CD14-positive monocyte (primary cell): ENCODE results near the gene FBXL2. TPM values are rescaled to one million over a fixed set of nuclear protein-coding genes. Genes with fewer than 3 reads are reported as not detected.
A peak's percentile ranks its signal among the peaks of the same experiment; 100 is the strongest.
"Not testable (repeated sequence)": the region's sequence is repeated elsewhere in the genome, so short reads cannot be mapped to it uniquely, and the experiment has no call there.

Experiments
- DNase-seq, 3 donors: peaks; one replicate each; pipeline ENCODE4 v3.0.0-alpha.2; 2011 to 2022
- H2AFZ ChIP-seq: 2 replicates; pipeline ENCODE4 v1.6.0; 2012; ENCODE audit warnings: mild to moderate bottlenecking, low read depth, low read length, inconsistent platforms; ENCODE audit not compliant: insufficient read depth, poor library complexity, severe bottlenecking
- H3K27ac ChIP-seq, 2 donors: 1 replicate in 1 of 2; 2 replicates in 1 of 2; pipeline ENCODE4 v1.5.1; 2012 to 2013; ENCODE audit warnings: low read length in 2 of 2, control low read depth in 1 of 2, inconsistent platforms in 1 of 2, low read depth in 1 of 2, mild to moderate bottlenecking in 1 of 2
- H3K27me3 ChIP-seq, 2 donors: one replicate each; pipeline versions ENCODE4 v1.6.0 to v1.6.1; 2011 to 2013; ENCODE audit warnings: low read length in 2 of 2; ENCODE audit not compliant: control insufficient read depth in 2 of 2, insufficient read depth in 2 of 2
- H3K36me3 ChIP-seq, 2 donors: replicated peaks in 1 of 2; 1 replicate in 1 of 2; 2 replicates in 1 of 2; pipeline versions ENCODE4 v1.5.1 to v1.6.1; 2012 to 2013; ENCODE audit warnings: low read length in 2 of 2, control low read depth in 1 of 2, inconsistent platforms in 1 of 2, mild to moderate bottlenecking in 1 of 2; ENCODE audit not compliant: insufficient read depth in 2 of 2, control insufficient read depth in 1 of 2
- H3K4me1 ChIP-seq, 2 donors: 1 replicate in 1 of 2; 2 replicates in 1 of 2; pipeline versions ENCODE4 v1.5.1 to v1.6.1; 2012 to 2013; ENCODE audit warnings: low read length in 2 of 2, control low read depth in 1 of 2, inconsistent platforms in 1 of 2, mild to moderate bottlenecking in 1 of 2, moderate library complexity in 1 of 2; ENCODE audit not compliant: insufficient read depth in 2 of 2, control insufficient read depth in 1 of 2
- H3K4me2 ChIP-seq: replicated peaks from 2 replicates; pipeline ENCODE3; 2012; ENCODE audit warnings: low read length, moderate library complexity, mild to moderate bottlenecking; ENCODE audit not compliant: poor library complexity, severe bottlenecking; ENCODE audit errors: extremely low read depth
- H3K4me3 ChIP-seq, 3 experiments: fragments of 200-600 bp in 1 of 3; sonication (generic) in 1 of 3; replicated peaks in 1 of 3; 1 replicate in 2 of 3; 2 replicates in 1 of 3; pipeline ENCODE4 v1.5.1; 2011 to 2013; ENCODE audit warnings: low read length in 3 of 3, mild to moderate bottlenecking in 3 of 3, control low read depth in 2 of 3, low read depth in 2 of 3, inconsistent platforms in 1 of 3, moderate library complexity in 1 of 3
- H3K79me2 ChIP-seq: 2 replicates; pipeline ENCODE4 v1.6.0; 2012; ENCODE audit warnings: mild to moderate bottlenecking, control low read depth, inconsistent platforms, low read length, moderate library complexity; ENCODE audit not compliant: insufficient read depth
- H3K9ac ChIP-seq: 2 replicates; pipeline ENCODE4 v1.6.0; 2017; ENCODE audit warnings: low read length, mild to moderate bottlenecking; ENCODE audit not compliant: insufficient read depth, poor library complexity, severe bottlenecking
- H3K9me3 ChIP-seq, 2 donors: replicated peaks in 1 of 2; 1 replicate in 1 of 2; 2 replicates in 1 of 2; pipeline versions ENCODE4 v1.5.1 to v1.6.1; 2012 to 2013; ENCODE audit warnings: low read length in 2 of 2, control low read depth in 1 of 2; ENCODE audit not compliant: control insufficient read depth in 1 of 2, insufficient read depth in 1 of 2
- H4K20me1 ChIP-seq: 2 replicates; pipeline ENCODE4 v1.6.0; 2012; ENCODE audit warnings: mild to moderate bottlenecking, low read length, control low read depth, moderate library complexity; ENCODE audit not compliant: insufficient read depth
- H3K27ac Mint-ChIP-seq, 7 donors: one replicate each; pipeline ENCODE4 v1.8.0; 2020; ENCODE audit warnings: mild to moderate bottlenecking in 7 of 7, mixed read lengths in 7 of 7, moderate library complexity in 6 of 7, inconsistent platforms in 2 of 7
- H3K27me3 Mint-ChIP-seq, 3 donors: one replicate each; pipeline ENCODE4 v1.8.0; 2021 to 2022; ENCODE audit warnings: low read depth in 3 of 3, mild to moderate bottlenecking in 3 of 3, mixed read lengths in 3 of 3, moderate library complexity in 3 of 3, inconsistent platforms in 1 of 3
- H3K36me3 Mint-ChIP-seq, 2 donors: one replicate each; pipeline ENCODE4 v1.8.0; 2020; ENCODE audit warnings: mixed read lengths in 2 of 2, inconsistent platforms in 1 of 2, mild to moderate bottlenecking in 1 of 2
- H3K4me1 Mint-ChIP-seq: one replicate; pipeline ENCODE4 v1.8.0; 2020; ENCODE audit warnings: mild to moderate bottlenecking, mixed read lengths
- H3K4me3 Mint-ChIP-seq, 2 donors: one replicate each; pipeline ENCODE4 v1.8.0; 2020; ENCODE audit warnings: mild to moderate bottlenecking in 2 of 2, mixed read lengths in 2 of 2, moderate library complexity in 1 of 2
- H3K9me3 Mint-ChIP-seq, 7 donors: one replicate each; pipeline ENCODE4 v1.8.0; 2020 to 2022; ENCODE audit warnings: mixed read lengths in 7 of 7, mild to moderate bottlenecking in 6 of 7, moderate library complexity in 6 of 7, inconsistent platforms in 2 of 7
- WGBS: methylation state at CpG from one replicate; pipeline ENCODE4 v1.1.5; 2013; ENCODE audit warnings: missing lambda C conversion rate; ENCODE audit not compliant: insufficient coverage; 5-methylcytosine and 5-hydroxymethylcytosine counted together
- intact Hi-C, 2 donors: fragments of 100-400 bp; cut with micrococcal nuclease; formaldehyde crosslinking; loops; one replicate each; pipeline versions ENCODE4 v1.15.0 to v1.15.1; 2023
- polyA plus RNA-seq, 3 donors: library from polyadenylated mRNA; depleted of rRNA in 1 of 3; unstranded in 2 of 3; stranded (reverse) in 1 of 3; fragments of 300-500 nt in 2 of 3; fragments of >200 nt in 1 of 3; fragmentation: Illumina TruSeq in 2 of 3; gene quantifications; 1 replicate in 2 of 3; 2 replicates in 1 of 3; pipeline ENCODE4 v1.2.3, GENCODE V29; 2012 to 2021
- TF ChIP-seq, protein P1 (sequence below): fragments of 200-600 bp; IDR thresholded peaks from one replicate; pipeline ENCODE4 v1.8.0; 2022; ENCODE audit warnings: antibody characterized with exemption, mild to moderate bottlenecking

The FBXL2 gene
- polyA plus RNA-seq, 3 donors, result not detected

DNA sequence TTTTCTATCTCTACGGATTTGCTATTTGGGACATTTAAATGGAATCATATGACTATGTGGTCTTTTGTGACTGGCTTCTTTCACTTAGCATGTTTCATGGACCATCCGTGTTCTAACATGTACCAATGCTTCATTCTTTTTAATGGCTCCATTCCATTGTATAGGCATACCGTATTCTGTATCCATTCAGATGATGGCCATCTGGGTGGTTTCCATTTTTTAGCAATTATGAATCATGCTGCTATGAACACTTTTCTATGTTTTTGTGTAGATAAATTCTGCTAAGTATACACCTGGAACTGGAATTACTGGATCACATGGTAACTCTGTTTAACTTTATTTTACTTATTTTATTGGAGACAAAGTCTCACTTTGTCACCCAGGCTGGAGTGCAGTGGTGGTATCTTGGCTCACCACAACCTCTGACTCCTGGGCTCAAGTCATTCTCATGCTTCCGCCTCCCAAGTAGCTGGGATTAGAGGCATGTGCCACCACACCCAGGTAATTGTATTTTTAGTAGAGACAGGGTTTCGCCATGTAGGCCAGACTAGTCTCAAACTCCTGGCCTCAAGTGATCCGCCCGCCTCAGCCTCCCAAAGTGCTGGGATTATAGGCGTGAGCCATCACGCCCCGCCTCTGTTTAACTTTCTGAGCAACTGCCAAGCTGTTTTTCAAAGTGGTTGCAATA is 149.5 kb downstream of the FBXL2 start:
- Histone ChIP-seq H3K9me3 (no peaks in the 10 kb centered on the region), H3K4me1 (peaks cover 53 to 59% of the 10 kb centered on the region in 2 donors), H2AFZ (no peak overlapping the region), H3K9ac (no peak overlapping the region), H4K20me1 (peaks cover 68% of the 10 kb centered on the region), H3K27ac (peak overlapping the region in 1 of 2 donors; percentile 74), H3K4me2 (no peak overlapping the region), H3K27me3 (no peaks in the 10 kb centered on the region), H3K79me2 (peaks cover 100% of the 10 kb centered on the region), H3K4me3 (no peak overlapping the region), H3K36me3 (peaks cover 10 to 24% of the 10 kb centered on the region in 2 donors)
- no CpG with 5 or more reads among the region's 10 CpGs for WGBS
- TF ChIP-seq, protein P1, sequence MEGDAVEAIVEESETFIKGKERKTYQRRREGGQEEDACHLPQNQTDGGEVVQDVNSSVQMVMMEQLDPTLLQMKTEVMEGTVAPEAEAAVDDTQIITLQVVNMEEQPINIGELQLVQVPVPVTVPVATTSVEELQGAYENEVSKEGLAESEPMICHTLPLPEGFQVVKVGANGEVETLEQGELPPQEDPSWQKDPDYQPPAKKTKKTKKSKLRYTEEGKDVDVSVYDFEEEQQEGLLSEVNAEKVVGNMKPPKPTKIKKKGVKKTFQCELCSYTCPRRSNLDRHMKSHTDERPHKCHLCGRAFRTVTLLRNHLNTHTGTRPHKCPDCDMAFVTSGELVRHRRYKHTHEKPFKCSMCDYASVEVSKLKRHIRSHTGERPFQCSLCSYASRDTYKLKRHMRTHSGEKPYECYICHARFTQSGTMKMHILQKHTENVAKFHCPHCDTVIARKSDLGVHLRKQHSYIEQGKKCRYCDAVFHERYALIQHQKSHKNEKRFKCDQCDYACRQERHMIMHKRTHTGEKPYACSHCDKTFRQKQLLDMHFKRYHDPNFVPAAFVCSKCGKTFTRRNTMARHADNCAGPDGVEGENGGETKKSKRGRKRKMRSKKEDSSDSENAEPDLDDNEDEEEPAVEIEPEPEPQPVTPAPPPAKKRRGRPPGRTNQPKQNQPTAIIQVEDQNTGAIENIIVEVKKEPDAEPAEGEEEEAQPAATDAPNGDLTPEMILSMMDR, result no peak
- peak in 1 of 3 donors; percentile 54 for DNase-seq
- intact Hi-C loops, result no loop called here
- Mint-ChIP-seq H3K9me3 (peaks cover 0 to 2% (median 0%) of the 10 kb centered on the region in 7 donors), H3K36me3 (peaks cover 30 to 34% of the 10 kb centered on the region in 2 donors), H3K27me3 (no peaks in the 10 kb centered on the region), H3K27ac (peak overlapping the region in 6 of 7 donors; percentile 64 to 83 (median 80)), H3K4me3 (no peak overlapping the region), H3K4me1 (peaks cover 71% of the 10 kb centered on the region)

- H3K4me2 ChIP-seq, result peak overlapping the region; percentile 51
- H3K27me3 ChIP-seq, result no peaks in the 10 kb centered on the region
- Mint-ChIP-seq H3K9me3 (peaks cover 0 to 2% (median 0%) of the 10 kb centered on the region in 7 donors), H3K27ac (peak overlapping the region; percentile 83 to 97 (median 89)), H3K4me1 (peaks cover 86% of the 10 kb centered on the region), H3K27me3 (no peaks in the 10 kb centered on the region), H3K36me3 (peaks cover 16 to 24% of the 10 kb centered on the region in 2 donors), H3K4me3 (peak overlapping the region; percentile 56 to 64)
- TF ChIP-seq, protein P1, result no peak
- intact Hi-C loops, result no loop called here
- WGBS, result 6% methylated on average over 6 of the region's 7 CpGs
- H3K27ac ChIP-seq, result peak overlapping the region; percentile 9 to 74
- peaks cover 100% of the 10 kb centered on the region for H3K79me2 ChIP-seq
- peaks cover 72 to 78% of the 10 kb centered on the region in 2 donors for H3K4me1 ChIP-seq
- no peak overlapping the region for H2AFZ ChIP-seq
- peak in 2 of 3 donors; percentile 33 to 43 for DNase-seq
- H3K36me3 ChIP-seq, result peaks cover 3 to 10% of the 10 kb centered on the region in 2 donors
- no peak overlapping the region for H3K9ac ChIP-seq
- peak overlapping the region in 1 of 3 experiments; percentile 48 for H3K4me3 ChIP-seq
- no peaks in the 10 kb centered on the region for H3K9me3 ChIP-seq
- H4K20me1 ChIP-seq, result peaks cover 87% of the 10 kb centered on the region
These were observed 151.5 kb downstream of the FBXL2 start for GRCh38 chr3:33428734-33429133.

- Mint-ChIP-seq H3K4me1 (peaks cover 90% of the 10 kb centered on the region), H3K27ac (peak overlapping the region; percentile 83 to 97 (median 89)), H3K4me3 (peak overlapping the region in 1 of 2 donors; percentile 17), H3K36me3 (peaks cover 10 to 19% of the 10 kb centered on the region in 2 donors)
- H3K27me3 Mint-ChIP-seq, H2AFZ ChIP-seq, H3K9me3 ChIP-seq, H3K9ac ChIP-seq, intact Hi-C loops, H3K9me3 Mint-ChIP-seq, DNase-seq, H3K36me3 ChIP-seq, H3K27me3 ChIP-seq: not testable (repeated sequence)
- WGBS, result no CpG with 5 or more reads among the region's 2 CpGs
- H3K79me2 ChIP-seq, result peaks cover 100% of the 10 kb centered on the region
- H4K20me1 ChIP-seq, result peaks cover 92% of the 10 kb centered on the region
- peak overlapping the region in 1 of 3 experiments; percentile 48 for H3K4me3 ChIP-seq
- H3K4me1 ChIP-seq, result peaks cover 76 to 83% of the 10 kb centered on the region in 2 donors
- peak overlapping the region; percentile 48 to 74 for H3K27ac ChIP-seq
- H3K4me2 ChIP-seq, result peak overlapping the region; percentile 51
These were observed 152.1 kb downstream of the FBXL2 start for GRCh38 chr3:33429306-33429705.
